Ovary (tissue), 3 donors: ENCODE measurements around the gene BNC2.

Experiments
- POLR2A ChIP-seq: fragments of 450-650 bp; IDR thresholded peaks from one replicate; pipeline ENCODE4 v1.6.1; 2017; ENCODE audit warnings: antibody characterized with exemption, mild to moderate bottlenecking, moderate library complexity
- TF ChIP-seq, protein P1 (sequence below), 3 donors: fragments of 450-650 bp in 2 of 3; fragments of 200-600 bp in 1 of 3; IDR thresholded peaks; one replicate each; pipeline versions ENCODE4 v1.5.1 to v1.8.0; 2016 to 2022; ENCODE audit warnings: antibody characterized with exemption in 3 of 3, mild to moderate bottlenecking in 1 of 3
- donor health status: DM: no; HTN: no; CAD: no.

DNA sequence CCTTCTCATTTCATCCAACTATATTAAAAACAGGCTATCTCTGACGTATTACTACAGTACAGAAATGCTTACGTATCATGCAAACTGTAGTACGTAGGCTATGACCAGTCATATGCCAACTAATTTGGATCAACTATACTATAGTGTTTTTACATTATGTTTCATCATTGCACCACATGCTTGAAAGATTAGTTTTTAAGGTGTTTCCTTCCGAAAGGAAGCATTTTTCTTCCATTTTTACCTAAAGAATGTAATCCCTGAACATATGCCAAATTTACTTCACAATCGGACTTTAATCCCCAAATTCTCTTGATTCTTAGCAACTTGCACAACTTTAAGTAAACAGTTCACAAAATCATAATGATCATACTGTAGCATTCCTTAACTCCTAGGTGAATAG lies 153.9 kb downstream of the BNC2 start:
- TF ChIP-seq, protein P1, sequence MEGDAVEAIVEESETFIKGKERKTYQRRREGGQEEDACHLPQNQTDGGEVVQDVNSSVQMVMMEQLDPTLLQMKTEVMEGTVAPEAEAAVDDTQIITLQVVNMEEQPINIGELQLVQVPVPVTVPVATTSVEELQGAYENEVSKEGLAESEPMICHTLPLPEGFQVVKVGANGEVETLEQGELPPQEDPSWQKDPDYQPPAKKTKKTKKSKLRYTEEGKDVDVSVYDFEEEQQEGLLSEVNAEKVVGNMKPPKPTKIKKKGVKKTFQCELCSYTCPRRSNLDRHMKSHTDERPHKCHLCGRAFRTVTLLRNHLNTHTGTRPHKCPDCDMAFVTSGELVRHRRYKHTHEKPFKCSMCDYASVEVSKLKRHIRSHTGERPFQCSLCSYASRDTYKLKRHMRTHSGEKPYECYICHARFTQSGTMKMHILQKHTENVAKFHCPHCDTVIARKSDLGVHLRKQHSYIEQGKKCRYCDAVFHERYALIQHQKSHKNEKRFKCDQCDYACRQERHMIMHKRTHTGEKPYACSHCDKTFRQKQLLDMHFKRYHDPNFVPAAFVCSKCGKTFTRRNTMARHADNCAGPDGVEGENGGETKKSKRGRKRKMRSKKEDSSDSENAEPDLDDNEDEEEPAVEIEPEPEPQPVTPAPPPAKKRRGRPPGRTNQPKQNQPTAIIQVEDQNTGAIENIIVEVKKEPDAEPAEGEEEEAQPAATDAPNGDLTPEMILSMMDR (IDR thresholded peaks at IDR 0.05), result no peak
- no peak for TF ChIP-seq POLR2A
